NCI-H1930 (cell line): Measurements from ENCODE around the gene ECPAS.
A peak's percentile ranks its signal among the peaks of the same experiment; 100 is the strongest.
"Not testable (repeated sequence)": the region's sequence is repeated elsewhere in the genome, so short reads cannot be mapped to it uniquely, and the experiment has no call there.

Experiments used
- DNase-seq, 2 experiments: peaks; one replicate each; lab custom pipeline; 2025; lab: John Stamatoyannopoulos, UW

The ECPAS gene, protein sequence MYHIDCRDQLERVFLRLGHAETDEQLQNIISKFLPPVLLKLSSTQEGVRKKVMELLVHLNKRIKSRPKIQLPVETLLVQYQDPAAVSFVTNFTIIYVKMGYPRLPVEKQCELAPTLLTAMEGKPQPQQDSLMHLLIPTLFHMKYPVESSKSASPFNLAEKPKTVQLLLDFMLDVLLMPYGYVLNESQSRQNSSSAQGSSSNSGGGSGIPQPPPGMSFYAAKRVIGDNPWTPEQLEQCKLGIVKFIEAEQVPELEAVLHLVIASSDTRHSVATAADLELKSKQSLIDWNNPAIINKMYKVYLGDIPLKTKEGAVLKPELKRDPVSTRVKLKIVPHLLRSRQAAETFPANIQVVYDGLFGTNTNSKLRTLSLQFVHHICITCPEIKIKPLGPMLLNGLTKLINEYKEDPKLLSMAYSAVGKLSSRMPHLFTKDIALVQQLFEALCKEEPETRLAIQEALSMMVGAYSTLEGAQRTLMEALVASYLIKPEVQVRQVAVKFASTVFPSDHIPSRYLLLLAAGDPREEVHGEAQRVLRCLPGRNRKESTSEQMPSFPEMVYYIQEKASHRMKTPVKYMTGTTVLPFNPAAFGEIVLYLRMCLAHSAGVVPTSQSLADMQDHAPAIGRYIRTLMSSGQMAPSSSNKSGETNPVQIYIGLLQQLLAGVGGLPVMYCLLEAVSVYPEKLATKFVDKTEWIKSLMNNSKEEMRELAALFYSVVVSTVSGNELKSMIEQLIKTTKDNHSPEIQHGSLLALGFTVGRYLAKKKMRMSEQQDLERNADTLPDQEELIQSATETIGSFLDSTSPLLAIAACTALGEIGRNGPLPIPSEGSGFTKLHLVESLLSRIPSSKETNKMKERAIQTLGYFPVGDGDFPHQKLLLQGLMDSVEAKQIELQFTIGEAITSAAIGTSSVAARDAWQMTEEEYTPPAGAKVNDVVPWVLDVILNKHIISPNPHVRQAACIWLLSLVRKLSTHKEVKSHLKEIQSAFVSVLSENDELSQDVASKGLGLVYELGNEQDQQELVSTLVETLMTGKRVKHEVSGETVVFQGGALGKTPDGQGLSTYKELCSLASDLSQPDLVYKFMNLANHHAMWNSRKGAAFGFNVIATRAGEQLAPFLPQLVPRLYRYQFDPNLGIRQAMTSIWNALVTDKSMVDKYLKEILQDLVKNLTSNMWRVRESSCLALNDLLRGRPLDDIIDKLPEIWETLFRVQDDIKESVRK (N-terminal part only)

DNA sequence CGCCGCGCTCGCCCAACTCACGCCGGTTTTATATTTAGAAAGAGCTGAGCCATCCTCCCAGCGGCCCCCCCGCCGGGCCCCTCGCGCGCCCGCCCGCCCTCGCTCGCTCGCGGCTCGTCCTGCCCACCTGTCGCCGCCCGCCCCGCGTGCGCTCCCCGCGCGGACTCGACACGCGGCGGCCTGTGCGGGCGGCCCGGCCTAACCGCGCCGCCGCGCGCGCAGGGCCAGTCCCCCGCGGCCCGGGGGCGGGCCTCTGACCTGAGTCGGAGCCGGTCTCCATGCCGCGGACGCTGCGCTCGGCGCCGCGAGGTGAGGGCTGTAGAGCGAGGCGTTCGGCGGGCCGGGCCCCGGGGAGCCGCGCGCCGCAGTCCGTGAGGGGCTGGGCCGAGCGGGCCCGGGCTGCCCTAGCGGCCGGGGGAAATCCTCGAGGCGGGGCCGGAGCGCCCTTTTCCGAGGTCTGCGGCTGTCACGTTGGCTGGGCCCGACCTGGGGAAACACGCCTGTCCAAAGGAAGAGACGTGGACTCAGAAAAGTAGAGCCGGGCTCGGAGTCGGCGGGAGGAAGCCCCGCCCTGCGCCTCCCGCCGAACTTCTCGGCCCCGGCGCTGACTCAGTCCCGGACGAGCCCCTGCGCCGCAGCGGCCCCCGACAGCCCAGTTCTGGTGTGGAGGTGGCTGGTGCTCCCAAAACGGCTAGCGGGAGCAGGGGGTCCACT, at the start of gene ECPAS:
TSS of gene ECPAS (minus strand) at position 526 of the 714 bp plus-strand sequence. CDS start 11,465 bp downstream, outside the sequence.
- DNase-seq = peak; percentile 18 to 66

GRCh38 chr9:111533099-111533790, 49.1 kb upstream of the ECPAS start:
- DNase-seq = no peak

DNA sequence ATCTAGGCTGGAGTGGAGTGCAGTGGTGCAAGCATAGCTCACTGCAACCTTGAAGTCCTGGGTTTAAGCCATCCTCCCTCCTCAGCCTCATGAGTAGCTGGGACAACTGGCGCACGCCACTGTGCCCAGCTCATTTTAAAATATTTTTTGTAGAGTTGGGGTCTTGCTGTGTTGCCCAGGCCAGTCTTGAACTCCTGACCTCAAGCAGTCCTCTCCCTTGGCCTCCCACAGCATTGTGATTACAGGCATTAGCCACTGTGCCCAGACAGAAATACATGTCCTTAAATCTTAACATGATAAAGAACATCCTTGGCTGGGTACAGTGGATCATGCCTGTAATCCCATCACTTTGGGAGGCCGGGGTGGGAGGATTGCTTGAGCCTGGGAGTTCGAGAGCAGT, 47.5 kb upstream of the ECPAS start:
- no peak for DNase-seq

DNA sequence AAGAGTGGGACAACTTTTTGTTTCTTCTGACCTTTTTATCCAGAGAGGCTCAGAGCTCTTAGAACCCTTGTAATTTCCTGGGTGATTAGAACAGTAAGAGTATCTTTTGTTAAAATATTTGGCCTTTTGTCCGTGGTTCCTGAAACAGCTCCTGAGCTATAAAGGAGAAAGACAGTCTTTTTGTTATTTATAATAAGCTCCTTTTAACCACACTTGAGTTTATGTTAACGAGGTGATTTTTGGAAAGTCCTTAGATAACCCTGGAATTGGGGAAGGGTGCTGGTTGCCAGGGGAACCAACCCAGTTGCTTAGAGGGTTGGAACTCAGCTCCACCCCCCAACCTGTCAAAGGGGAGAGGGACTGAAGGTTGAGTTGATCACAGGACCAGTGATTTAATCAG, 45.6 kb upstream of the ECPAS start:
- no peak for DNase-seq

DNA sequence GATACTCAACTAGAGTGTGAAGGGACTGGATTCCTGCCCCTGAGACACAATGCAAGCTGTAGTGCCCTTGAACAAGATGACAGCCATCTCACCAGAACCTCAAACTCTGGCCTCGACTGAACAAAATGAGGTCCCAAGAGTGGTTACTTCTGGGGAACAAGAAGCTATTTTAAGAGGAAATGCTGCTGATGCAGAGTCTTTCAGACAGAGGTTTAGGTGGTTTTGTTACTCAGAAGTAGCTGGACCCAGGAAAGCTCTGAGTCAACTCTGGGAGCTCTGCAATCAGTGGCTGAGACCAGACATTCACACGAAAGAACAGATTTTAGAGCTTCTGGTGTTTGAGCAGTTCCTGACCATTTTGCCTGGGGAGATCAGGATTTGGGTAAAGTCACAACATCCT, 43.2 kb upstream of the ECPAS start:
- DNase-seq = no peak

GRCh38 chr9:111525056-111525977, 41.1 kb upstream of the ECPAS start, which contains the start of gene ZNF483:
Gene ZNF483 (plus strand): TSS chr9:111525179. CDS start chr9:111527396, 2,217 bp downstream.
- DNase-seq = peak; percentile 87 to 90

DNA sequence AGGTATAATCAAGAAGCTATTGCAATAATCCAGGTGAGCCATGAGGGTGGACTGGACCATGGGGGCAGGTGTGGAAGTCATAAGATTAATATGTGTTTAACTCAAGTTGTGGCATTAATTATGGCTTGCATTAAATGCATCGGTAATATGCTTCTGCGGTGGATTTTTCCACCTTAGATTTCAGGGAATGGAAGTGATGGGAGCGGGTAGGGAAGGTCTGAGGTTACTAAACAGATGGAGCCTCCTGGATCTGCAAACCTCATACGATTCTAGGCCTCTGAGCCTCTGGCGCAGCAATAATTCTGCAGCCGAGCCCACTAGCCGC, 40.5 kb upstream of the ECPAS start:
- DNase-seq = no peak

DNA sequence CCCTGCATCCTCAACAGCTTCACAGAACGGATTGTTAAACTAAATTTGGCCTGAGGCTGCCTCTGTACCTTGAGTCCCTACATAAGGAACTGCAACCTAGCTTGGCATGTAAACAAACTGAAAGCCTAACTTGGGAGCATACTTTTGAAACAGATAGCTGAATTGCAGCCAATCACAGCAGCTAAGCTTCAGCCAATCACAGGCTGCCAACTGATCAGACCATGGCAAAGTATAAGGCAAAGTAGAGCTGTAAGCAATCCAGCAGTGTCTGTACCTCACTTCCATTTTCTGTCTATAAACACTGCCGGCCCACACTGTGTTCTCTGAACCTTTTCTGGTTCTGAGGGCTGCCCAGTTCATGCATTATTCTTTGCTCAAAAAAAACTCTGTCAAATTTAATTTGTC, 31.9 kb upstream of the ECPAS start:
- no peak for DNase-seq

- no peak for DNase-seq
Measured at GRCh38 chr9:111514967-111515366, 30.8 kb upstream of the ECPAS start.

DNA sequence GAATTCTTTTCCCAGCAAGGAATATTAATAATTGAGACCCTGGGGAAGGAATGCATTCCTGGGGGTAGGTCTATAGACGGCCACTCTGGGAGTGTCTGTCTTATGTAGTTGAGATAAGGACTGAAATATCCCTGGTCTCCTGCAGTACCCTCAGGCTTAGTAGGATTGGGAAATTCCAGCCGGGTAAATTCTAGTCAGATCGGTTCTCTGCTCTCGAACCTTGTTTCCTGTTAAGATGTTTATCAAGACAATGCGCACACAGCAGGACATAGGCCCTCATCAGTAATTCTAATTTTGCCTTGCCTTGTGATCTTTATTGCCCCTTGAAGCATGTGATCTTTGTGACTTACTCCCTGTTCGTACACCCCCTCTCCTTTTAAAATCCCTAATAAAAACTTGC, 27.4 kb upstream of the ECPAS start:
- DNase-seq = not testable (repeated sequence)

GRCh38 chr9:111502506-111502905, 18.3 kb upstream of the ECPAS start:
- no peak for DNase-seq

GRCh38 chr9:111501648-111502047, 17.5 kb upstream of the ECPAS start:
- DNase-seq = no peak

GRCh38 chr9:111501005-111501562, 16.9 kb upstream of the ECPAS start:
- no peak for DNase-seq

- not testable (repeated sequence) for DNase-seq
Measured at GRCh38 chr9:111497196-111497595, 13.0 kb upstream of the ECPAS start.

- no peak for DNase-seq
Measured at GRCh38 chr9:111484572-111484894, 350 bp upstream of the ECPAS start.

- peak in 1 of 2 experiments; percentile 55 for DNase-seq
Measured at GRCh38 chr9:111483439-111483857, 735 bp downstream of the ECPAS start.

- DNase-seq = peak; percentile 34 to 55
Measured at GRCh38 chr9:111482694-111483438, 1.3 kb downstream of the ECPAS start.

DNA sequence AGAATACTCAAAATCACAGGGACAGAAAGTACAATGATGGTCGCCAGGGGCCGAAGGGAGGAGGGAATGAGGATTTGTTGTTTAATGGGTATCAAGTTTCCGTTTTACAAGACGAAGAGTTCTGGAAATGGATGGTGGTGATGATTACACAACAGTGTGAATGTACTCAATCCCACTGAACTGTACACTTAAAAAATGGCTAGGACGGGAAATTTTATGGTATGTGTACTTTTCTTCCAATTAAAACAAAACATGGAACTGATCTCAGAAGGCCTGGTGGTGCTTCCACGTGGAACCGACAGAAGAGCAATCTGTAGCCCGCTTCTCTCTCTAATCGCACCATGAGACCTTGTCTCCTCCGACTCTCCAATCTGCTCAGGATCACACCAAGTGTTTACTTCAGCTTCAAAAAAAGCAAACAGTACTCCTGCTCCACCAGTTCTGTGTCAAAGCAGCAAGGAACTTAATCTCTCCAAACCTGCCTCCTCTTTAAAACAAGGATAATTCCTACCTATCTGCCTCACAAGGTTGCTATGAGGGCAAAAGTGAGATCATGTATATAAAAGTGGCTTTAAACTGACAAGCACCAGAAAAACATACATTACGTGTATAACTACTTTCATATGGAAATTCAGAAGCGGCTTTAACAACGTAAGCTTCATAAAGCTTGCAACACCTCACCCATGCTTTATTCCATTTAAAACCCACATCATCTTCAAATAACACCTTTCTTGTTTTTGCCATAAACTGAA, 2.1 kb downstream of the ECPAS start:
- no peak for DNase-seq
